CD14-positive monocyte (primary cell): ENCODE measurements around the gene N4BP2. TPM values are rescaled to one million over a fixed set of nuclear protein-coding genes. Genes with fewer than 3 reads are reported as not detected.

Experiments used
- DNase-seq, 3 donors: peaks; one replicate each; pipeline ENCODE4 v3.0.0-alpha.2; 2011 to 2022
- H2AFZ ChIP-seq: 2 replicates; pipeline ENCODE4 v1.6.0; 2012; ENCODE audit warnings: mild to moderate bottlenecking, low read depth, low read length, inconsistent platforms; ENCODE audit not compliant: insufficient read depth, poor library complexity, severe bottlenecking
- H3K27ac ChIP-seq, 2 donors: 1 replicate in 1 of 2; 2 replicates in 1 of 2; pipeline ENCODE4 v1.5.1; 2012 to 2013; ENCODE audit warnings: low read length in 2 of 2, control low read depth in 1 of 2, inconsistent platforms in 1 of 2, low read depth in 1 of 2, mild to moderate bottlenecking in 1 of 2
- H3K27me3 ChIP-seq, 2 donors: one replicate each; pipeline versions ENCODE4 v1.6.0 to v1.6.1; 2011 to 2013; ENCODE audit warnings: low read length in 2 of 2; ENCODE audit not compliant: control insufficient read depth in 2 of 2, insufficient read depth in 2 of 2
- H3K36me3 ChIP-seq, 2 donors: replicated peaks in 1 of 2; 1 replicate in 1 of 2; 2 replicates in 1 of 2; pipeline versions ENCODE4 v1.5.1 to v1.6.1; 2012 to 2013; ENCODE audit warnings: low read length in 2 of 2, control low read depth in 1 of 2, inconsistent platforms in 1 of 2, mild to moderate bottlenecking in 1 of 2; ENCODE audit not compliant: insufficient read depth in 2 of 2, control insufficient read depth in 1 of 2
- H3K4me1 ChIP-seq, 2 donors: 1 replicate in 1 of 2; 2 replicates in 1 of 2; pipeline versions ENCODE4 v1.5.1 to v1.6.1; 2012 to 2013; ENCODE audit warnings: low read length in 2 of 2, control low read depth in 1 of 2, inconsistent platforms in 1 of 2, mild to moderate bottlenecking in 1 of 2, moderate library complexity in 1 of 2; ENCODE audit not compliant: insufficient read depth in 2 of 2, control insufficient read depth in 1 of 2
- H3K4me2 ChIP-seq: replicated peaks from 2 replicates; pipeline ENCODE3; 2012; ENCODE audit warnings: low read length, moderate library complexity, mild to moderate bottlenecking; ENCODE audit not compliant: poor library complexity, severe bottlenecking; ENCODE audit errors: extremely low read depth
- H3K4me3 ChIP-seq, 3 experiments: fragments of 200-600 bp in 1 of 3; sonication (generic) in 1 of 3; replicated peaks in 1 of 3; 1 replicate in 2 of 3; 2 replicates in 1 of 3; pipeline ENCODE4 v1.5.1; 2011 to 2013; ENCODE audit warnings: low read length in 3 of 3, mild to moderate bottlenecking in 3 of 3, control low read depth in 2 of 3, low read depth in 2 of 3, inconsistent platforms in 1 of 3, moderate library complexity in 1 of 3
- H3K79me2 ChIP-seq: 2 replicates; pipeline ENCODE4 v1.6.0; 2012; ENCODE audit warnings: mild to moderate bottlenecking, control low read depth, inconsistent platforms, low read length, moderate library complexity; ENCODE audit not compliant: insufficient read depth
- H3K9ac ChIP-seq: 2 replicates; pipeline ENCODE4 v1.6.0; 2017; ENCODE audit warnings: low read length, mild to moderate bottlenecking; ENCODE audit not compliant: insufficient read depth, poor library complexity, severe bottlenecking
- H3K9me3 ChIP-seq, 2 donors: replicated peaks in 1 of 2; 1 replicate in 1 of 2; 2 replicates in 1 of 2; pipeline versions ENCODE4 v1.5.1 to v1.6.1; 2012 to 2013; ENCODE audit warnings: low read length in 2 of 2, control low read depth in 1 of 2; ENCODE audit not compliant: control insufficient read depth in 1 of 2, insufficient read depth in 1 of 2
- H4K20me1 ChIP-seq: 2 replicates; pipeline ENCODE4 v1.6.0; 2012; ENCODE audit warnings: mild to moderate bottlenecking, low read length, control low read depth, moderate library complexity; ENCODE audit not compliant: insufficient read depth
- H3K27ac Mint-ChIP-seq, 7 donors: one replicate each; pipeline ENCODE4 v1.8.0; 2020; ENCODE audit warnings: mild to moderate bottlenecking in 7 of 7, mixed read lengths in 7 of 7, moderate library complexity in 6 of 7, inconsistent platforms in 2 of 7
- H3K27me3 Mint-ChIP-seq, 3 donors: one replicate each; pipeline ENCODE4 v1.8.0; 2021 to 2022; ENCODE audit warnings: low read depth in 3 of 3, mild to moderate bottlenecking in 3 of 3, mixed read lengths in 3 of 3, moderate library complexity in 3 of 3, inconsistent platforms in 1 of 3
- H3K36me3 Mint-ChIP-seq, 2 donors: one replicate each; pipeline ENCODE4 v1.8.0; 2020; ENCODE audit warnings: mixed read lengths in 2 of 2, inconsistent platforms in 1 of 2, mild to moderate bottlenecking in 1 of 2
- H3K4me1 Mint-ChIP-seq: one replicate; pipeline ENCODE4 v1.8.0; 2020; ENCODE audit warnings: mild to moderate bottlenecking, mixed read lengths
- H3K4me3 Mint-ChIP-seq, 2 donors: one replicate each; pipeline ENCODE4 v1.8.0; 2020; ENCODE audit warnings: mild to moderate bottlenecking in 2 of 2, mixed read lengths in 2 of 2, moderate library complexity in 1 of 2
- H3K9me3 Mint-ChIP-seq, 7 donors: one replicate each; pipeline ENCODE4 v1.8.0; 2020 to 2022; ENCODE audit warnings: mixed read lengths in 7 of 7, mild to moderate bottlenecking in 6 of 7, moderate library complexity in 6 of 7, inconsistent platforms in 2 of 7
- CTCF ChIP-seq: fragments of 200-600 bp; IDR thresholded peaks from one replicate; pipeline ENCODE4 v1.8.0; 2022; ENCODE audit warnings: antibody characterized with exemption, mild to moderate bottlenecking
- WGBS: methylation state at CpG from one replicate; pipeline ENCODE4 v1.1.5; 2013; ENCODE audit warnings: missing lambda C conversion rate; ENCODE audit not compliant: insufficient coverage; 5-methylcytosine and 5-hydroxymethylcytosine counted together
- intact Hi-C, 2 donors: fragments of 100-400 bp; cut with micrococcal nuclease; formaldehyde crosslinking; loops; one replicate each; pipeline versions ENCODE4 v1.15.0 to v1.15.1; 2023
- polyA plus RNA-seq, 3 donors: library from polyadenylated mRNA; depleted of rRNA in 1 of 3; unstranded in 2 of 3; stranded (reverse) in 1 of 3; fragments of 300-500 nt in 2 of 3; fragments of >200 nt in 1 of 3; fragmentation: Illumina TruSeq in 2 of 3; gene quantifications; 1 replicate in 2 of 3; 2 replicates in 1 of 3; pipeline ENCODE4 v1.2.3, GENCODE V29; 2012 to 2021

N4BP2 gene
- polyA plus RNA-seq, 3 donors, result 3.1 to 8.3 (median 4.8) TPM

GRCh38 chr4:40160258-40160657 is 103.6 kb downstream of the N4BP2 start:
- peaks cover 0 to 13% of the 10 kb centered on the region in 2 donors for H3K4me1 ChIP-seq
- H3K79me2 ChIP-seq, result no peaks in the 10 kb centered on the region
- H3K9ac ChIP-seq, result no peak overlapping the region
- no peaks in the 10 kb centered on the region for H3K9me3 ChIP-seq
- no peak overlapping the region for H3K27ac Mint-ChIP-seq
- no peaks in the 10 kb centered on the region for H3K27me3 Mint-ChIP-seq
- no peaks in the 10 kb centered on the region for H4K20me1 ChIP-seq
- no peaks in the 10 kb centered on the region for H3K9me3 Mint-ChIP-seq
- H2AFZ ChIP-seq, result no peak overlapping the region
- H3K27ac ChIP-seq, result no peak overlapping the region
- no peaks in the 10 kb centered on the region for H3K27me3 ChIP-seq
- no peak overlapping the region for H3K4me2 ChIP-seq
- intact Hi-C loops, result no loop called here
- WGBS, result 100% methylated on average over 4 of the region's 9 CpGs
- H3K4me1 Mint-ChIP-seq, result peaks cover 7% of the 10 kb centered on the region
- no peak for DNase-seq
- no peak for TF ChIP-seq CTCF
- H3K36me3 ChIP-seq, result peaks cover 0 to 4% of the 10 kb centered on the region in 2 donors
- no peak overlapping the region for H3K4me3 ChIP-seq
- H3K36me3 Mint-ChIP-seq, result peaks cover 6 to 17% of the 10 kb centered on the region in 2 donors
- no peak overlapping the region for H3K4me3 Mint-ChIP-seq

GRCh38 chr4:40164459-40164858 is 107.8 kb downstream of the N4BP2 start:
- no peak for TF ChIP-seq CTCF
- H3K36me3 ChIP-seq, result peaks cover 0 to 3% of the 10 kb centered on the region in 2 donors
- peaks cover 3 to 11% (median 6%) of the 10 kb centered on the region in 7 donors for H3K9me3 Mint-ChIP-seq
- H3K27ac ChIP-seq, result no peak overlapping the region
- H3K9ac ChIP-seq, result no peak overlapping the region
- H3K4me2 ChIP-seq, result no peak overlapping the region
- no peak overlapping the region for H2AFZ ChIP-seq
- H3K27ac Mint-ChIP-seq, result no peak overlapping the region
- H3K4me1 ChIP-seq, result no peaks in the 10 kb centered on the region
- peaks cover 12 to 23% of the 10 kb centered on the region in 2 donors for H3K36me3 Mint-ChIP-seq
- no peak for DNase-seq
- WGBS, result 47% methylated on average over 2 of the region's 3 CpGs
- no peaks in the 10 kb centered on the region for H3K27me3 Mint-ChIP-seq
- H3K9me3 ChIP-seq, result no peaks in the 10 kb centered on the region
- H3K79me2 ChIP-seq, result no peaks in the 10 kb centered on the region
- intact Hi-C loops, result no loop called here
- no peak overlapping the region for H3K4me3 ChIP-seq
- H3K4me3 Mint-ChIP-seq, result no peak overlapping the region
- H4K20me1 ChIP-seq, result no peaks in the 10 kb centered on the region
- H3K4me1 Mint-ChIP-seq, result no peaks in the 10 kb centered on the region
- no peaks in the 10 kb centered on the region for H3K27me3 ChIP-seq
